Suprapubic skin (tissue), 4 donors: Measurements from ENCODE around the gene HDAC3.

Source experiments
- POLR2A ChIP-seq, 2 donors: fragments of 450-650 bp; IDR thresholded peaks; one replicate each; pipeline ENCODE4 v1.6.1; 2017; ENCODE audit warnings: antibody characterized with exemption in 2 of 2, mild to moderate bottlenecking in 2 of 2, moderate library complexity in 2 of 2
- POLR2AphosphoS5 ChIP-seq, 3 donors: sonication (generic); formaldehyde crosslinking; IDR thresholded peaks; one replicate each; pipeline ENCODE4 v1.6.1; 2017; ENCODE audit warnings: antibody characterized with exemption in 3 of 3

GRCh38 chr5:141633871-141634561, 2.6 kb downstream of the HDAC3 start:
- TF ChIP-seq POLR2AphosphoS5 (IDR thresholded peaks at IDR 0.05): no peak
- TF ChIP-seq POLR2A (IDR thresholded peaks at IDR 0.05): no peak
